ENCODE results near the gene RETNLB. TPM values are rescaled to one million over a fixed set of nuclear protein-coding genes. Genes with fewer than 3 reads are reported as not detected.

RETNLB gene
- total and polyA plus RNA-seq, 7 donors, result not detected

- Histone ChIP-seq H3K27me3 (ENCODE audit: insufficient read depth in 3 of 3, low read length in 2 of 3) (no peaks in the 10 kb centered on the region), H3K4me1 (no peaks in the 10 kb centered on the region), H3K9me3 (no peaks in the 10 kb centered on the region), H3K4me3 (no peak overlapping the region), H3K36me3 (ENCODE audit: insufficient read depth in 1 of 2, low read depth in 1 of 2) (no peaks in the 10 kb centered on the region), H3K27ac (no peak overlapping the region)
- DNase-seq (no peak), ATAC-seq (no peak)
- TF ChIP-seq CTCF (IDR thresholded peaks at IDR 0.05), result no peak
- WGBS, 3 donors, result 42 to 51% (median 48%) methylated on average over 5 of the region's 5 CpGs
- intact Hi-C loops (cut with DNase I), result no loop called here
These were observed 44.1 kb downstream of the RETNLB start for GRCh38 chr3:108713009-108713516.

Other genes starting within 250 kb of the RETNLB start
- gene MYH15, start 246.8 kb downstream of the RETNLB start, total RNA-seq, result under 1 TPM; 0.08 to 0.67 (median 0.20) TPM
- under 1 TPM; 0.01 to 0.08 (median 0.06) TPM for gene MYH15, start 246.8 kb downstream of the RETNLB start, polyA plus RNA-seq
- gene CIP2A, start 168.0 kb downstream of the RETNLB start, total RNA-seq, result 1 to 10 TPM in 1 of 4 donors, under 1 TPM in 3; 0.62 to 1.1 (median 0.90) TPM
- gene CIP2A, start 168.0 kb downstream of the RETNLB start, polyA plus RNA-seq, result 1 to 10 TPM in 1 of 3 donors, under 1 TPM in 2; 0.31 to 1.7 (median 0.95) TPM
- gene DZIP3, start 167.7 kb downstream of the RETNLB start, total RNA-seq, result 10 to 100 TPM in 3 of 4 donors, 1 to 10 TPM in 1; 7.6 to 20.8 (median 13.4) TPM
- gene DZIP3, start 167.7 kb downstream of the RETNLB start, polyA plus RNA-seq, result 1 to 10 TPM; 2.5 to 3.2 (median 2.9) TPM
- gene TRAT1, start 65.4 kb upstream of the RETNLB start, total RNA-seq, result under 1 TPM in 2 of 4 donors, not detected in 2; 0.14 to 0.15 TPM
- under 1 TPM in 1 of 3 donors, not detected in 2; 0.03 TPM for gene TRAT1, start 65.4 kb upstream of the RETNLB start, polyA plus RNA-seq
- not detected for gene GUCA1C, start 196.5 kb upstream of the RETNLB start, total RNA-seq
- gene GUCA1C, start 196.5 kb upstream of the RETNLB start, polyA plus RNA-seq, result not detected